Activated CD4-positive, alpha-beta T cell treated with anti-CD3 and anti-CD28 coated beads for 36 hours (primary cell): ENCODE results near the gene TMEM61. TPM values are rescaled to one million over a fixed set of nuclear protein-coding genes. Genes with fewer than 3 reads are reported as not detected.
A peak's percentile ranks its signal among the peaks of the same experiment; 100 is the strongest.
"Not testable (repeated sequence)": the region's sequence is repeated elsewhere in the genome, so short reads cannot be mapped to it uniquely, and the experiment has no call there.

Experiments
- ATAC-seq: fragments of 200-7000 bp; cut with Tn5 transposase; one replicate; pipeline ENCODE4 v1.10.0; 2021; ENCODE audit warnings: mild to moderate bottlenecking, moderate library complexity
- CTCF ChIA-PET: fragments of 350-600 bp; sonication (Branson Sonifier 250); formaldehyde crosslinking; loops from one replicate; lab custom pipeline; 2021; ENCODE audit warnings: antibody characterized with exemption; lab: Charles Lee
- POLR2A ChIA-PET: fragments of 350-600 bp; sonication (Branson Sonifier 250); formaldehyde crosslinking; loops from one replicate; lab custom pipeline; 2021; ENCODE audit warnings: antibody characterized with exemption, inconsistent platforms; lab: Charles Lee
- DNase-seq: peaks from one replicate; pipeline ENCODE4 v3.0.0-alpha.2; 2020
- H3K27ac Mint-ChIP-seq: one replicate; pipeline ENCODE4 v1.8.0; 2021; ENCODE audit warnings: mixed read lengths
- H3K27me3 Mint-ChIP-seq: one replicate; pipeline ENCODE4 v1.8.0; 2021; ENCODE audit warnings: mixed read lengths
- H3K36me3 Mint-ChIP-seq: one replicate; pipeline ENCODE4 v1.8.0; 2021; ENCODE audit warnings: low read depth, mixed read lengths
- H3K4me1 Mint-ChIP-seq: one replicate; pipeline ENCODE4 v1.8.0; 2021; ENCODE audit warnings: mixed read lengths
- H3K4me3 Mint-ChIP-seq: one replicate; pipeline ENCODE4 v1.8.0; 2021; ENCODE audit warnings: mild to moderate bottlenecking, moderate library complexity, mixed read lengths
- H3K9me3 Mint-ChIP-seq: one replicate; pipeline ENCODE4 v1.8.0; 2021; ENCODE audit warnings: low read depth, mixed read lengths
- intact Hi-C, 2 experiments: fragments of 100-400 bp; cut with DNase I in 1 of 2; cut with micrococcal nuclease in 1 of 2; formaldehyde crosslinking; loops; one replicate each; pipeline versions ENCODE4 v1.14.2 to v1.15.1; 2022 to 2024; cut with DNase I, micrococcal nuclease
- total RNA-seq, 2 experiments: library from RNA; stranded (reverse); gene quantifications; one replicate each; pipeline ENCODE4 v1.2.3, GENCODE V29; 2021

The TMEM61 gene
- total RNA-seq, result not detected

DNA sequence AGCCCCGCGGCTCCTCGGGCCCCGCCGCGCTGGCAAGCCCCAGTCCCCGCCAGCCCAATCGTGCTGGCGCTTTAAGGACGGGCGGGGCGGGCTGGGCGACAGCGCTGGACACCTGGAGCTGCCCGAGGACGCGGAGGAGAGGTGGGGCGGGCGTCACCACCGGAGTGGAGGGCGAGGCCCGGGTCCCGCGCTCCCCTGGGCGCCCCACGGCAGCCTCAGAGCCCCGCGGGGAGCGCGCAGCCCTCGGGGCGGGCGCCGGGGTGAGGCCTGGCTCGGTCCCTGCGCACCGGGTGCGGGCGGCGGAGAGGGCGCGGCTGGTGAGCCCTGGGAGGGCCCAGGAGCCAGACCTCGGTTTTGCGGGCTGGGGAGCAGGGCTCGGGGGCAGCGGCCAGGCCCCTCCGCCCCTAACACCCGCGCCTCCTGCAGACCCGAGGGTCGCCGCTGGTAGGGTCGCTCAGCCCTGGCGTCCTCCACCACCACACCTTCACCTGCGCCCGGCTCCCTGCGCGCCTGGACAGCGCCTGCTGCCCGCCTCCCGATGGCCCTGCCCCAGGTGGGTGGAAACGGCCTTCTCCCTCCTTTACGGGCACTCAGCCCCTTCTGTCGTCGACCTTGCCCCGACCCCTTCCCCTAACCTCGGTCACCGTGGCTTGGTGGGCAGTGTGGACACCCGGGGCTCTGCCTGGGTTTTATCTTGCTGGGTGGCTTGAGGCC, at the start of gene TMEM61:
Gene TMEM61, plus strand, starts transcription at position 101 of the 714 bp plus-strand sequence. Its CDS starts 438 bp downstream, at position 539.
- CTCF ChIA-PET, result no interaction called here
- H3K27ac Mint-ChIP-seq, result no peak within 1 kb of the TSS
- POLR2A ChIA-PET, result no interaction called here
- H3K27me3 Mint-ChIP-seq, result peaks cover 25% of the 10 kb centered on the region
- no peak for DNase-seq
- no peaks in the 10 kb centered on the region for H3K9me3 Mint-ChIP-seq
- H3K4me3 Mint-ChIP-seq, result no peak within 1 kb of the TSS
- no peak for ATAC-seq
- H3K36me3 Mint-ChIP-seq, result no peaks in the 10 kb centered on the region
- no peaks in the 10 kb centered on the region for H3K4me1 Mint-ChIP-seq
- intact Hi-C loops, result no loop called here

DNA sequence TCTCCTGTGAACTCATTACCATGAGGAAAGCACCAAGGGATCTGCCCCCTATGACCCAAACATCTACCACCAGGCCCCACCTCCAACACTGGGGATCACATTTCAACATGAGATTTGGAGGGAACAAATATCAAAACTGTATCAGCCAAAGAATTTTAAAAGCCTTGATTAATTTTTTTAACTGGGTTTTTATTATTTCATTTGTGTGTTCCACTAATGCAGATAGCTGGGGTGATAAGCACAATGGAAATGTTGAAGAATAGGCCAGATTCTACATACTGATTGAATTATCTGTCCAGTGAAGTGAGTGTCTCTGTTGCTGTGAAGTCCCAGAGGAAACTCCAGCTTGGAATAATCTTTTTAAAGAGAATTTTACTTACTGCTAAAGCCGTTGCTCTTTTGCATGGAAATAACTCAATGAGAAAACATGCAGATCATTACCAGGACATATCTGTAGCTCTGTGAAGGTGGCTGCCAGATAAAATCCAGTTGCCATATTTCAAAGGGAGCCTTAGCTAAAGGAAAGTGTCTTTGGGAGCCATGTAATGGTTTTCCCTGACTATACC, 49.1 kb upstream of the TMEM61 start:
- intact Hi-C loops, result no loop called here
- ChIA-PET POLR2A (no interaction called here), CTCF (interaction anchor here (0.6 to 3.1 kb wide), 6 partner anchors 9 to 114 kb away, joined by 3 to 21 read pairs (median 4); no protein-coding TSS in a partner anchor)
- H3K9me3 Mint-ChIP-seq, result peaks cover 3% of the 10 kb centered on the region
- no peaks in the 10 kb centered on the region for H3K4me1 Mint-ChIP-seq
- DNase-seq (no peak), ATAC-seq (no peak)
- peaks cover 4% of the 10 kb centered on the region for H3K27me3 Mint-ChIP-seq
- H3K4me3 Mint-ChIP-seq, result no peak overlapping the region
- no peaks in the 10 kb centered on the region for H3K36me3 Mint-ChIP-seq
- H3K27ac Mint-ChIP-seq, result no peak overlapping the region

GRCh38 chr1:54934081-54934480, 46.3 kb upstream of the TMEM61 start:
- intact Hi-C loops, DNase-seq, ATAC-seq, POLR2A ChIA-PET, H3K4me1 Mint-ChIP-seq, H3K9me3 Mint-ChIP-seq, H3K27me3 Mint-ChIP-seq, H3K27ac Mint-ChIP-seq, H3K36me3 Mint-ChIP-seq, H3K4me3 Mint-ChIP-seq: not testable (repeated sequence)
- CTCF ChIA-PET, result interaction anchor here (0.7 to 2.7 kb wide), 3 partner anchors 9 to 261 kb away, joined by 4 to 19 read pairs (median 4); no protein-coding TSS in a partner anchor

- peaks cover 11% of the 10 kb centered on the region for H3K4me1 Mint-ChIP-seq
- ATAC-seq, result no peak
Observed at GRCh38 chr1:54934869-54935268, 45.6 kb upstream of the TMEM61 start.

GRCh38 chr1:54936791-54937190, 43.6 kb upstream of the TMEM61 start:
- intact Hi-C loops, result no loop called here
- Mint-ChIP-seq H3K27ac (no peak overlapping the region), H3K9me3 (no peaks in the 10 kb centered on the region), H3K36me3 (no peaks in the 10 kb centered on the region), H3K4me3 (no peak overlapping the region), H3K27me3 (peaks cover 3% of the 10 kb centered on the region), H3K4me1 (peaks cover 11% of the 10 kb centered on the region)
- no peak for DNase-seq
- ChIA-PET CTCF (no interaction called here), POLR2A (no interaction called here)
- ATAC-seq, result no peak

More at GRCh38 chr1:54934869-54935268, 45.6 kb upstream of the TMEM61 start:
- H3K27ac Mint-ChIP-seq, result no peak overlapping the region
- no peak overlapping the region for H3K4me3 Mint-ChIP-seq
- H3K27me3 Mint-ChIP-seq, result peaks cover 3% of the 10 kb centered on the region
- peaks cover 3% of the 10 kb centered on the region for H3K9me3 Mint-ChIP-seq
- ChIA-PET CTCF (interaction anchor here (0.7 to 2.7 kb wide), 3 partner anchors 9 to 262 kb away, joined by 4 to 19 read pairs (median 4); no protein-coding TSS in a partner anchor), POLR2A (no interaction called here)
- H3K36me3 Mint-ChIP-seq, result no peaks in the 10 kb centered on the region
- no peak for DNase-seq
- intact Hi-C loops, result no loop called here

GRCh38 chr1:54937469-54937868, 43.0 kb upstream of the TMEM61 start:
- DNase-seq (no peak), ATAC-seq (no peak)
- ChIA-PET POLR2A (no interaction called here), CTCF (interaction anchor here (0.6 to 1.2 kb wide), 2 partner anchors 14 to 18 kb away, joined by 3 to 4 read pairs; no protein-coding TSS in a partner anchor)
- no peaks in the 10 kb centered on the region for H3K36me3 Mint-ChIP-seq
- H3K4me3 Mint-ChIP-seq, result no peak overlapping the region
- intact Hi-C loops, result no loop called here
- H3K27ac Mint-ChIP-seq, result no peak overlapping the region
- peaks cover 11% of the 10 kb centered on the region for H3K4me1 Mint-ChIP-seq
- H3K27me3 Mint-ChIP-seq, result peaks cover 3% of the 10 kb centered on the region
- no peaks in the 10 kb centered on the region for H3K9me3 Mint-ChIP-seq

GRCh38 chr1:54938955-54939354, 41.5 kb upstream of the TMEM61 start:
- H3K4me1 Mint-ChIP-seq, result peaks cover 11% of the 10 kb centered on the region
- CTCF ChIA-PET, result interaction anchor here (0.6 to 1.8 kb wide), 5 partner anchors 11 to 83 kb away, joined by 3 to 12 read pairs (median 4); no protein-coding TSS in a partner anchor
- intact Hi-C loops, DNase-seq, POLR2A ChIA-PET, H3K36me3 Mint-ChIP-seq, H3K9me3 Mint-ChIP-seq, H3K27me3 Mint-ChIP-seq, H3K4me3 Mint-ChIP-seq, H3K27ac Mint-ChIP-seq: not testable (repeated sequence)
- ATAC-seq, result peak; percentile 47

DNA sequence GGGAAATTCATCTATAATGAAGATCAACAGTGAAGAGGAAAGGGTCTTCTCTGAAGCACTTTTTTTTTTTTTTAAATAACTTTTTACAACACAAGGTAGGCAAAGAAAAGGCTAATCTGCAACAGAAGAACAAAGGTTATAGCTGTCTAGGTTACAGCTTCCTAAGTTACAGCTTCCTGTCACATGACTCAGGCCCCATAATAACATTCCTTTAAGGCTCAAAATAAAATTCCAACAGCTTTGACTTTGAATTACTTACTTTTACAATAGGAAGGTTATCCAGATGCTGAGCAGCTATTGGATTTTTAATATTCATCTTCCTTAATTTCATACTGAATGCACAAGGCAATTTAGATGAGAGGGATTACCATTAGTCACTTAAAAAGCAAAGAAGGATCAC, 40.4 kb upstream of the TMEM61 start:
- POLR2A ChIA-PET, result no interaction called here
- CTCF ChIA-PET, result interaction anchor here (0.7 to 2.4 kb wide), 9 partner anchors 8 to 794 kb away, joined by 3 to 12 read pairs (median 3); no protein-coding TSS in a partner anchor
- DNase-seq (no peak), ATAC-seq (no peak)
- intact Hi-C loops, result no loop called here
- no peak overlapping the region for H3K27ac Mint-ChIP-seq
- peaks cover 5% of the 10 kb centered on the region for H3K27me3 Mint-ChIP-seq
- H3K4me3 Mint-ChIP-seq, result no peak overlapping the region
- H3K36me3 Mint-ChIP-seq, result no peaks in the 10 kb centered on the region
- H3K9me3 Mint-ChIP-seq, result no peaks in the 10 kb centered on the region
- H3K4me1 Mint-ChIP-seq, result peaks cover 12% of the 10 kb centered on the region

DNA sequence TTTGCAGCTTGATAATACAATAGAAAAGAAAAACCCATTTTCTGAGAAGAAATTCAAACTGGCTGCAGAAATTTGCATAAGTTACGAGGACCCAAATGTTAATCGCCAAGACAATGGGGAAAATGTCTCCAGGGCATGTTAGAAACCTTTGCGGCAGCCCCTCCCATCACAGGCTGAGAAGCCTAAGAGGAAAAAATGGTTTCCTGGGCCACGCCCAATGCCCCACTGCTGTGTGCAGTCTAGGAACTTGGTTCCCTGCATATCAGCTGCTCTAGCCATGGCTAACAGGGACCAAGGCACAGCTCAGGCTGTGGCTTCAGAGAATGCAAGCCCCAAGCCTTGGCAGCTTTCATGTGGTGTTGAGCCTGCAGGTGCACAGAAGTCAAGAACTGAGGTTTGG, 37.5 kb upstream of the TMEM61 start:
- H3K27ac Mint-ChIP-seq, result no peak overlapping the region
- ChIA-PET POLR2A (no interaction called here), CTCF (interaction anchor here (0.6 to 9.7 kb wide), 3 partner anchors 54 to 770 kb away, joined by 3 to 151 read pairs (median 3); partner anchors contain the start of gene BSND)
- no peak overlapping the region for H3K4me3 Mint-ChIP-seq
- peaks cover 17% of the 10 kb centered on the region for H3K4me1 Mint-ChIP-seq
- ATAC-seq, result no peak
- DNase-seq, result no peak
- no peaks in the 10 kb centered on the region for H3K9me3 Mint-ChIP-seq
- peaks cover 5% of the 10 kb centered on the region for H3K27me3 Mint-ChIP-seq
- intact Hi-C loops, result no loop called here
- H3K36me3 Mint-ChIP-seq, result no peaks in the 10 kb centered on the region

GRCh38 chr1:54944610-54945392, 35.6 kb upstream of the TMEM61 start:
- ATAC-seq (peak; percentile 90), DNase-seq (peak; percentile 81)
- Mint-ChIP-seq H3K27ac (no peak overlapping the region), H3K9me3 (no peaks in the 10 kb centered on the region), H3K4me3 (no peak overlapping the region), H3K36me3 (no peaks in the 10 kb centered on the region), H3K4me1 (peaks cover 10% of the 10 kb centered on the region), H3K27me3 (peaks cover 5% of the 10 kb centered on the region)
- ChIA-PET CTCF (interaction anchor here (0.5 to 9.7 kb wide), 40 partner anchors 9 to 1765 kb away, joined by 3 to 151 read pairs (median 4); partner anchors contain the start of genes BSND and DHCR24), POLR2A (interaction anchor here (1.0 kb wide), 1 partner anchor 77 kb away, joined by 3 read pairs; no protein-coding TSS in a partner anchor)
- intact Hi-C loops, result loop anchor here (1.0 kb wide), 2 partner anchors 52 to 78 kb away; no protein-coding TSS in a partner anchor
